SH-SY5Y (cell line): Measurements from ENCODE around the gene HOXA11.

Experiments used
- GATA2 ChIP-seq: IDR thresholded peaks from 2 replicates; pipeline ENCODE4 v1.6.1; 2011; ENCODE audit warnings: mild to moderate bottlenecking, low read depth, low read length
- GATA3 ChIP-seq: IDR thresholded peaks from 2 replicates; pipeline ENCODE4 v1.6.1; 2011; ENCODE audit warnings: low read depth, mild to moderate bottlenecking, low read length, moderate library complexity

Gene HOXA11

GRCh38 chr7:27192546-27193334 is 7.7 kb upstream of the HOXA11 start:
- TF ChIP-seq GATA2 (no peak), GATA3 (no peak)

- TF ChIP-seq GATA2 (no peak), GATA3 (no peak)
These were observed 7.0 kb upstream of the HOXA11 start for GRCh38 chr7:27191833-27192545.

GRCh38 chr7:27191161-27191731 is 6.2 kb upstream of the HOXA11 start:
- TF ChIP-seq GATA3 (no peak), GATA2 (no peak)

- TF ChIP-seq GATA2 (no peak), GATA3 (no peak)
These were observed 5.1 kb upstream of the HOXA11 start for GRCh38 chr7:27189997-27190748.

- TF ChIP-seq GATA2 = no peak
- TF ChIP-seq GATA3 = no peak
These were observed 4.4 kb upstream of the HOXA11 start for GRCh38 chr7:27189295-27189996.

- TF ChIP-seq GATA3 (no peak), GATA2 (no peak)
These were observed 3.6 kb upstream of the HOXA11 start for GRCh38 chr7:27188386-27189294.

GRCh38 chr7:27187475-27188385 is 2.7 kb upstream of the HOXA11 start:
- TF ChIP-seq GATA3 (no peak), GATA2 (no peak)

GRCh38 chr7:27186668-27187474 is 1.8 kb upstream of the HOXA11 start:
- TF ChIP-seq GATA3 (no peak), GATA2 (no peak)

GRCh38 chr7:27185854-27186667 is 1.0 kb upstream of the HOXA11 start:
- TF ChIP-seq GATA3 = no peak
- TF ChIP-seq GATA2 = no peak

- no peak for TF ChIP-seq GATA2
- TF ChIP-seq GATA3 = no peak
These were observed 557 bp downstream of the HOXA11 start for GRCh38 chr7:27184337-27185012.
